IMR-90 (cell line): ENCODE measurements around the gene CARMIL1. TPM values are rescaled to one million over a fixed set of nuclear protein-coding genes. Genes with fewer than 3 reads are reported as not detected.

Experiments used
- ATAC-seq: fragments of 200-7000 bp; cut with Tn5 transposase; 2 replicates; pipeline ENCODE4 v1.9.1; 2020; ENCODE audit warnings: low read depth, mild to moderate bottlenecking, moderate library complexity
- BruUV-seq: library from RNA; stranded (reverse); fragments of 400-500 nt; replicated peaks from 2 replicates; lab custom pipeline; 2021; lab: Mats Ljungman, UMichigan
- CTCF ChIA-PET: fragments of 300-600 bp; formaldehyde crosslinking; extraction: SDS; loops from one replicate; lab custom pipeline; 2021; ENCODE audit warnings: antibody characterized with exemption; lab: Yijun Ruan, JAX
- POLR2A ChIA-PET: fragments of 300-600 bp; sonication (Branson Sonifier 250); formaldehyde crosslinking; loops from one replicate; lab custom pipeline; 2022; ENCODE audit warnings: antibody characterized with exemption; ENCODE audit not compliant: unreplicated experiment; lab: Charles Lee
- DNase-seq: peaks from one replicate; pipeline ENCODE4 v3.0.0; 2013
- H2AFZ ChIP-seq: replicated peaks from 2 replicates; pipeline ENCODE3; 2013; ENCODE audit warnings: low read length, mild to moderate bottlenecking; ENCODE audit not compliant: poor library complexity
- H2AK5ac ChIP-seq: 2 replicates; pipeline ENCODE4 v1.6.1; 2013; ENCODE audit warnings: low read depth, low read length, inconsistent platforms
- H2AK9ac ChIP-seq: replicated peaks from 2 replicates; pipeline ENCODE3; 2013; ENCODE audit warnings: mild to moderate bottlenecking, low read depth, low read length, moderate library complexity; ENCODE audit not compliant: poor library complexity
- H2BK120ac ChIP-seq: 2 replicates; pipeline ENCODE4 v1.6.1; 2013; ENCODE audit warnings: low read depth, low read length, inconsistent platforms
- H2BK15ac ChIP-seq: 3 replicates; pipeline ENCODE4 v1.6.1; 2013; ENCODE audit warnings: low read depth, low read length, inconsistent platforms
- H2BK20ac ChIP-seq: 2 replicates; pipeline ENCODE4 v1.6.1; 2013; ENCODE audit warnings: low read depth, mild to moderate bottlenecking, inconsistent platforms, low read length, moderate library complexity
- H2BK5ac ChIP-seq: 2 replicates; pipeline ENCODE4 v1.6.1; 2013; ENCODE audit warnings: mild to moderate bottlenecking, low read depth, low read length, inconsistent platforms; ENCODE audit not compliant: poor library complexity, severe bottlenecking
- H3K14ac ChIP-seq: replicated peaks from 2 replicates; pipeline ENCODE4 v1.6.1; 2013; ENCODE audit warnings: low read depth, low read length, inconsistent platforms
- H3K18ac ChIP-seq: 2 replicates; pipeline ENCODE4 v1.6.1; 2013; ENCODE audit warnings: low read depth, low read length, control low read depth
- H3K23ac ChIP-seq: 2 replicates; pipeline ENCODE4 v1.6.1; 2013; ENCODE audit warnings: low read depth, low read length, inconsistent platforms
- H3K27ac ChIP-seq: 2 replicates; pipeline ENCODE4 v1.5.1; 2013; ENCODE audit warnings: mild to moderate bottlenecking, control low read depth, low read length; ENCODE audit not compliant: insufficient read depth
- H3K27me3 ChIP-seq: 2 replicates; pipeline ENCODE4 v1.6.1; 2013; ENCODE audit warnings: low read length; ENCODE audit not compliant: control insufficient read depth, insufficient read depth
- H3K36me3 ChIP-seq: 2 replicates; pipeline ENCODE4 v1.6.1; 2013; ENCODE audit warnings: low read length, mixed read lengths; ENCODE audit not compliant: control insufficient read depth, insufficient read depth
- H3K4ac ChIP-seq: 2 replicates; pipeline ENCODE4 v1.6.1; 2013; ENCODE audit warnings: low read depth, low read length, inconsistent platforms
- H3K4me1 ChIP-seq: 2 replicates; pipeline ENCODE4 v1.6.1; 2013; ENCODE audit warnings: low read length, mixed read lengths; ENCODE audit not compliant: control insufficient read depth, insufficient read depth
- H3K4me2 ChIP-seq: 2 replicates; pipeline ENCODE4 v1.6.1; 2013; ENCODE audit warnings: low read depth, mild to moderate bottlenecking, control low read depth, low read length, moderate library complexity
- H3K4me3 ChIP-seq: 2 replicates; pipeline ENCODE4 v1.5.1; 2013; ENCODE audit warnings: low read depth, mild to moderate bottlenecking, control low read depth, low read length, moderate library complexity; ENCODE audit not compliant: insufficient read depth
- H3K56ac ChIP-seq: 2 replicates; pipeline ENCODE4 v1.6.1; 2013; ENCODE audit warnings: low read length, inconsistent platforms; ENCODE audit not compliant: insufficient read depth; ENCODE audit errors: extremely low read depth
- H3K79me1 ChIP-seq, 2 experiments: 2 replicates each; pipeline ENCODE4 v1.6.1; 2013; ENCODE audit warnings: low read length in 2 of 2, inconsistent platforms in 1 of 2, low read depth in 1 of 2
- H3K9ac ChIP-seq: 2 replicates; pipeline ENCODE4 v1.6.1; 2013; ENCODE audit warnings: low read depth, low read length, control low read depth
- H3K9me1 ChIP-seq: 2 replicates; pipeline ENCODE4 v1.6.1; 2013; ENCODE audit warnings: low read length, inconsistent platforms; ENCODE audit not compliant: insufficient read depth
- H3K9me3 ChIP-seq: 2 replicates; pipeline ENCODE4 v1.6.1; 2013; ENCODE audit warnings: low read length; ENCODE audit not compliant: control insufficient read depth, insufficient read depth
- H4K20me1 ChIP-seq: 2 replicates; pipeline ENCODE4 v1.6.1; 2013; ENCODE audit warnings: low read length, inconsistent platforms; ENCODE audit not compliant: insufficient read depth
- H4K5ac ChIP-seq: 2 replicates; pipeline ENCODE4 v1.6.1; 2013; ENCODE audit warnings: mild to moderate bottlenecking, low read depth, low read length, control low read depth
- H4K8ac ChIP-seq, 2 experiments: 2 replicates each; pipeline ENCODE4 v1.6.1; 2013; ENCODE audit warnings: low read depth in 2 of 2, low read length in 2 of 2, control low read depth in 1 of 2, inconsistent platforms in 1 of 2
- H4K91ac ChIP-seq: 2 replicates; pipeline ENCODE4 v1.6.1; 2013; ENCODE audit warnings: low read depth, low read length, inconsistent platforms; ENCODE audit not compliant: insufficient read depth
- BHLHE40 ChIP-seq: fragments of 150-350 bp; IDR thresholded peaks from 2 replicates; pipeline ENCODE4 v1.6.1; 2016; ENCODE audit warnings: mild to moderate bottlenecking, low read depth, low read length
- CEBPB ChIP-seq: IDR thresholded peaks from 2 replicates; pipeline ENCODE4 v1.6.1; 2012; ENCODE audit warnings: low read depth, low read length, improper control_type of control experiment
- FOS ChIP-seq: fragments of 150-350 bp; IDR thresholded peaks from 2 replicates; pipeline ENCODE4 v1.6.1; 2016; ENCODE audit warnings: low read depth, low read length
- MXI1 ChIP-seq: IDR thresholded peaks from 2 replicates; pipeline ENCODE4 v1.6.1; 2012; ENCODE audit warnings: low read depth, mild to moderate bottlenecking, low read length, moderate library complexity, borderline replicate concordance
- NFE2L2 ChIP-seq: fragments of 150-350 bp; IDR thresholded peaks from 2 replicates; pipeline ENCODE4 v1.6.1; 2016; ENCODE audit warnings: low read depth, mild to moderate bottlenecking, low read length
- POLR2A ChIP-seq: IDR thresholded peaks from 2 replicates; pipeline ENCODE4 v1.6.1; 2012; ENCODE audit warnings: mild to moderate bottlenecking, low read depth, low read length
- RAD21 ChIP-seq: IDR thresholded peaks from 2 replicates; pipeline ENCODE4 v1.6.1; 2012; ENCODE audit warnings: low read length, improper control_type of control experiment
- RCOR1 ChIP-seq: IDR thresholded peaks from 2 replicates; pipeline ENCODE4 v1.6.1; 2012; ENCODE audit warnings: mild to moderate bottlenecking, low read length, improper control_type of control experiment; ENCODE audit not compliant: insufficient replicate concordance
- RFX5 ChIP-seq: IDR thresholded peaks from 2 replicates; pipeline ENCODE4 v1.8.0; 2012; ENCODE audit warnings: low read depth, mild to moderate bottlenecking, low read length, moderate library complexity
- SMC3 ChIP-seq: fragments of 150-350 bp; IDR thresholded peaks from 2 replicates; pipeline ENCODE4 v1.6.1; 2016; ENCODE audit warnings: low read depth, mild to moderate bottlenecking, antibody characterized with exemption, low read length, moderate library complexity
- WGBS, 2 experiments: methylation state at CpG; one replicate each; pipeline versions ENCODE4 v1.1.5 to v1.1.7; 2013; ENCODE audit warnings: missing lambda C conversion rate in 2 of 2; ENCODE audit not compliant: insufficient read length in 1 of 2; ENCODE audit errors: extremely low coverage in 2 of 2; 5-methylcytosine and 5-hydroxymethylcytosine counted together
- dilution Hi-C: fragments of 300-500 bp; cut with HindIII; formaldehyde crosslinking; loops from one replicate; pipeline ENCODE4 v1.14.3; 2018; ENCODE audit warnings: low sequenced_read_pairs; ENCODE audit not compliant: unreplicated experiment
- in situ Hi-C: fragments of 300-500 bp; cut with MboI; formaldehyde crosslinking; loops from 3 replicates; pipeline ENCODE4 v1.14.3; 2019; ENCODE audit warnings: low sequenced_read_pairs, inconsistent platforms, mixed read lengths
- intact Hi-C: fragments of 100-400 bp; cut with micrococcal nuclease; formaldehyde crosslinking; loops from 2 replicates; pipeline ENCODE4 v1.10.0; 2022
- polyA plus RNA-seq, 3 experiments: library from polyadenylated mRNA; depleted of rRNA; stranded (reverse); fragments of >200 nt; gene quantifications; 2 replicates each; pipeline ENCODE4 v1.2.3, GENCODE V29; 2012; ENCODE audit warnings: low replicate concordance in 1 of 3
- total RNA-seq: library from RNA; depleted of rRNA; stranded (reverse); fragments of >200 nt; gene quantifications from 2 replicates; pipeline ENCODE4 v1.2.3, GENCODE V29; 2012
- TF ChIP-seq, protein P1 (sequence below): conservative IDR thresholded peaks from 2 replicates; pipeline ENCODE4 v1.5.1; 2012; ENCODE audit warnings: mild to moderate bottlenecking, low read depth, low read length, improper control_type of control experiment
- TF ChIP-seq, protein P2 (sequence below): fragments of 150-350 bp; IDR thresholded peaks from 2 replicates; pipeline ENCODE4 v1.6.1; 2016; ENCODE audit warnings: low read depth, mild to moderate bottlenecking, low read length, moderate library complexity, borderline replicate concordance

The CARMIL1 gene
- total and polyA plus RNA-seq, 2 of the 4 experiments (the other 2 are of a cell fraction), result 1.3 to 2.9 TPM

DNA sequence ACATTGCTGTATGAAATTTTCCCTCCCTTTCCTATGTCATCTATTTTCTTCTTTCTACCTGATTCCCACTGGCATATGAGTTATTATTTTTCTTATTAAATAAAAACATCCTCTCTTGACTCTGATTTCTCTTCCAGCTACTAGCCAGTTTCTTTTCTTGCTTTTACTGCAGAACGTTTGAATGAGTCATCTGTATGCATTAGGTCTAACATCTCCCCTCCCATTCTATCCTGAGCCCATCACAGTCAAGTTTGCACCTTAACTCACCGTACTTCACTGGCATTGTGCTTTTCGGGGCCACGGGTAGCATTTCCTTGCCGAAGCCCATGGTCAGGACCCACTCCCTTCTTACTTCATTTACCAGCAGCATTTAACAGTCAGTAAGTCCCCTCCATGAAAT is 65.7 kb downstream of the CARMIL1 start:
- ATAC-seq (no peak), DNase-seq (no peak)
- dilution Hi-C loops, result no loop called here
- H2AK9ac ChIP-seq, result no peak overlapping the region
- ChIA-PET CTCF (no interaction called here), POLR2A (no interaction called here)
- no peak overlapping the region for H2BK15ac ChIP-seq
- no peak overlapping the region for H3K4me2 ChIP-seq
- peaks cover 3% of the 10 kb centered on the region; the same call in 1 of the 2 replicates for H3K9me1 ChIP-seq
- no peak overlapping the region for H2AFZ ChIP-seq
- peaks cover 0 to 6% of the 10 kb centered on the region in 2 experiments; a peak in 1 of 4 replicates for H3K79me1 ChIP-seq
- no peak overlapping the region for H3K27ac ChIP-seq
- H3K23ac ChIP-seq, result no peak overlapping the region
- H2AK5ac ChIP-seq, result no peak overlapping the region
- no peak overlapping the region for H2BK20ac ChIP-seq
- no peaks in the 10 kb centered on the region for H3K4me1 ChIP-seq
- no peak overlapping the region for H3K14ac ChIP-seq
- WGBS, 2 experiments, result 93% methylated on average over 3 of the region's 5 CpGs; no CpG with 5 or more reads in 1 of the 2 experiments
- no peak overlapping the region for H2BK120ac ChIP-seq
- H3K4me3 ChIP-seq, result no peak overlapping the region
- H4K20me1 ChIP-seq, result no peaks in the 10 kb centered on the region
- H3K18ac ChIP-seq, result no peak overlapping the region
- no peak overlapping the region for H2BK5ac ChIP-seq
- no peaks in the 10 kb centered on the region for H3K36me3 ChIP-seq
- H4K5ac ChIP-seq, result no peak overlapping the region
- H3K9ac ChIP-seq, result no peak overlapping the region
- H4K91ac ChIP-seq, result no peak overlapping the region
- in situ Hi-C loops, result no loop called here
- TF ChIP-seq RFX5 (no peak), RCOR1 (no peak), POLR2A (no peak), FOS (no peak), CEBPB (no peak), RAD21 (no peak), BHLHE40 (no peak), NFE2L2 (no peak), SMC3 (no peak), MXI1 (no peak)
- TF ChIP-seq, protein P1, sequence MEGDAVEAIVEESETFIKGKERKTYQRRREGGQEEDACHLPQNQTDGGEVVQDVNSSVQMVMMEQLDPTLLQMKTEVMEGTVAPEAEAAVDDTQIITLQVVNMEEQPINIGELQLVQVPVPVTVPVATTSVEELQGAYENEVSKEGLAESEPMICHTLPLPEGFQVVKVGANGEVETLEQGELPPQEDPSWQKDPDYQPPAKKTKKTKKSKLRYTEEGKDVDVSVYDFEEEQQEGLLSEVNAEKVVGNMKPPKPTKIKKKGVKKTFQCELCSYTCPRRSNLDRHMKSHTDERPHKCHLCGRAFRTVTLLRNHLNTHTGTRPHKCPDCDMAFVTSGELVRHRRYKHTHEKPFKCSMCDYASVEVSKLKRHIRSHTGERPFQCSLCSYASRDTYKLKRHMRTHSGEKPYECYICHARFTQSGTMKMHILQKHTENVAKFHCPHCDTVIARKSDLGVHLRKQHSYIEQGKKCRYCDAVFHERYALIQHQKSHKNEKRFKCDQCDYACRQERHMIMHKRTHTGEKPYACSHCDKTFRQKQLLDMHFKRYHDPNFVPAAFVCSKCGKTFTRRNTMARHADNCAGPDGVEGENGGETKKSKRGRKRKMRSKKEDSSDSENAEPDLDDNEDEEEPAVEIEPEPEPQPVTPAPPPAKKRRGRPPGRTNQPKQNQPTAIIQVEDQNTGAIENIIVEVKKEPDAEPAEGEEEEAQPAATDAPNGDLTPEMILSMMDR, result no peak
- TF ChIP-seq, protein P2, sequence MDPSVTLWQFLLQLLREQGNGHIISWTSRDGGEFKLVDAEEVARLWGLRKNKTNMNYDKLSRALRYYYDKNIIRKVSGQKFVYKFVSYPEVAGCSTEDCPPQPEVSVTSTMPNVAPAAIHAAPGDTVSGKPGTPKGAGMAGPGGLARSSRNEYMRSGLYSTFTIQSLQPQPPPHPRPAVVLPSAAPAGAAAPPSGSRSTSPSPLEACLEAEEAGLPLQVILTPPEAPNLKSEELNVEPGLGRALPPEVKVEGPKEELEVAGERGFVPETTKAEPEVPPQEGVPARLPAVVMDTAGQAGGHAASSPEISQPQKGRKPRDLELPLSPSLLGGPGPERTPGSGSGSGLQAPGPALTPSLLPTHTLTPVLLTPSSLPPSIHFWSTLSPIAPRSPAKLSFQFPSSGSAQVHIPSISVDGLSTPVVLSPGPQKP, result no peak
- BruUV-seq, result no TSS peak
- no peaks in the 10 kb centered on the region for H3K27me3 ChIP-seq
- no peak overlapping the region for H3K4ac ChIP-seq
- H4K8ac ChIP-seq, result no peak overlapping the region
- intact Hi-C loops, result no loop called here
- H3K9me3 ChIP-seq, result no peaks in the 10 kb centered on the region
- H3K56ac ChIP-seq, result no peak overlapping the region
